ENCODE data around the gene TMTC2.

TMTC2 gene

DNA sequence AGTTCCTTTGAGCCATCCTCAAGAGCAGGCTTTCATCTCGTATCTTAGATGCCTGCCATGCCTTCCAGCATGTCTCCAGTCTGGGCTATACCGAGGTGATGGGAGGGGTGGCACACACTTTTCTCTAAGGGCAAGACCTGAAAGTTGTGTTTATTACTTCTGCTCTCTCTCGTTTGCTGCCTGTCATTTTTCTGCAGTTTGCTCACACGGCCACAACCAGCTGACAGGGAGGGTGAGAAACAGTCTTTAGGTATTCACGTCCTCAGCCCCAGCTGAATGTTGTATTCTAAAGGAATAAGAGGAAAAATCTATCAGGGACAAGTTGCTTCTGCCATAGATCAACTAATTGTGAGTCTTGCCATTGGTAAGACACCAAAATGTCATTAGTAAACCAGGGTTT lies 88.0 kb downstream of the TMTC2 start:
- H3K4me1 ChIP-seq (ENCODE audit: low read depth, poor library complexity, severe bottlenecking), result no peaks in the 10 kb centered on the region

GRCh38 chr12:82780517-82780916 lies 93.8 kb downstream of the TMTC2 start:
- Histone ChIP-seq H3K4me1 (ENCODE audit: low read depth, poor library complexity, severe bottlenecking) (no peaks in the 10 kb centered on the region), H3K9ac (no peak overlapping the region), H3K4me2 (no peak overlapping the region), H4K20me1 (ENCODE audit: insufficient read depth) (no peaks in the 10 kb centered on the region), H2AFZ (ENCODE audit: low read depth) (no peak overlapping the region), H3K27me3 (ENCODE audit: insufficient read depth, low read depth) (no peaks in the 10 kb centered on the region), H3K79me2 (ENCODE audit: insufficient read depth, low read depth) (no peaks in the 10 kb centered on the region), H3K27ac (no peak overlapping the region), H3K36me3 (ENCODE audit: insufficient read depth) (no peaks in the 10 kb centered on the region), H3K4me3 (IDR thresholded peaks at IDR 0.05; ENCODE audit: insufficient read depth, low read depth, low read length) (no peak overlapping the region)
- TF ChIP-seq CTCF (conservative IDR thresholded peaks at IDR 0.05; ENCODE audit: low read depth, low read length), result no peak

More for the DNA sequence above, 88.0 kb downstream of the TMTC2 start:
- no peaks in the 10 kb centered on the region for H3K27me3 ChIP-seq (ENCODE audit: insufficient read depth, low read depth)
- H3K27ac ChIP-seq, result no peak overlapping the region
- H2AFZ ChIP-seq (ENCODE audit: low read depth), result no peak overlapping the region
- H3K4me2 ChIP-seq, result no peak overlapping the region
- no peak for TF ChIP-seq CTCF (conservative IDR thresholded peaks at IDR 0.05; ENCODE audit: low read depth, low read length)
- no peaks in the 10 kb centered on the region for H3K36me3 ChIP-seq (ENCODE audit: insufficient read depth)
- no peak overlapping the region for H3K4me3 ChIP-seq (IDR thresholded peaks at IDR 0.05; ENCODE audit: insufficient read depth, low read depth, low read length)
- no peaks in the 10 kb centered on the region for H3K79me2 ChIP-seq (ENCODE audit: insufficient read depth, low read depth)
- no peaks in the 10 kb centered on the region for H4K20me1 ChIP-seq (ENCODE audit: insufficient read depth)
- H3K9ac ChIP-seq, result no peak overlapping the region

DNA sequence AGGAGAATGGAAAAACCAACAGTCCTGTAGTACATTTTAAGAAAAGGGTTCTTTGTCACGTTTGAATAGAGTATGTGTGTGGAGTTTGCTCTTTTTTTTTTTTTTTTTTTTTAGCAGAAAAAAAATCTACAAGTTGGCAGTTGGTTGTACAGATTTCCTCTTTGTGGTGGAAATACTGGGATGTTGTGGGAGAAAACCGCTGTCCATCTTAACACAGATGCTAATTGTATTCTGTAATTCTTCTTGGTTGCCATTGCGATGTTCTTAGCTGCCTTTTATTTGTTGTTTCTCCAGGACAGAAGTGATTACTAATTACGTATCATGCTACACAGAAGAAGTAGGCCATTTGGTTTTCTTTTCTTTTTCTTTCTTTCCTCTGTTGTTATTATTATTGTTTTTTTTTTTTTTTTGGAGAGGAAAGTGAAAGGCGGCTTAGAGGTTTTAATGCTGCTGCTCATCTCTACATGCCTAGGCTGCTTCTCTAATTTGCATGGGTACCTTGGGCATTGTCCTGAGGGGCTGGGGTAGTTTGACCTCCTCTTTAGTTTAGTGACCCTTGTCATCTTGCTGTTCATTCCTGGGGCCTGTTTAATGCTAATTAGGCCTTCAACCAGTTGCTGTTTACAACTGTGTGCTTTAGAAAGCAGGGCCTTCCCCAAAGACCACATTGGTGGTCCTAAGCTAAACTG lies 94.7 kb downstream of the TMTC2 start:
- no peaks in the 10 kb centered on the region for H3K27me3 ChIP-seq (ENCODE audit: insufficient read depth, low read depth)
- TF ChIP-seq CTCF (conservative IDR thresholded peaks at IDR 0.05; ENCODE audit: low read depth, low read length), result no peak
- no peaks in the 10 kb centered on the region for H4K20me1 ChIP-seq (ENCODE audit: insufficient read depth)
- no peak overlapping the region for H2AFZ ChIP-seq (ENCODE audit: low read depth)
- H3K79me2 ChIP-seq (ENCODE audit: insufficient read depth, low read depth), result no peaks in the 10 kb centered on the region
- no peak overlapping the region for H3K4me3 ChIP-seq (IDR thresholded peaks at IDR 0.05; ENCODE audit: insufficient read depth, low read depth, low read length)
- H3K4me2 ChIP-seq, result no peak overlapping the region
- no peaks in the 10 kb centered on the region for H3K36me3 ChIP-seq (ENCODE audit: insufficient read depth)
- no peaks in the 10 kb centered on the region for H3K4me1 ChIP-seq (ENCODE audit: low read depth, poor library complexity, severe bottlenecking)
- no peak overlapping the region for H3K9ac ChIP-seq
- H3K27ac ChIP-seq, result no peak overlapping the region

GRCh38 chr12:82783435-82783834 lies 96.7 kb downstream of the TMTC2 start:
- no peaks in the 10 kb centered on the region for H3K79me2 ChIP-seq (ENCODE audit: insufficient read depth, low read depth)
- no peak overlapping the region for H2AFZ ChIP-seq (ENCODE audit: low read depth)
- no peaks in the 10 kb centered on the region for H3K4me1 ChIP-seq (ENCODE audit: low read depth, poor library complexity, severe bottlenecking)
- H3K36me3 ChIP-seq (ENCODE audit: insufficient read depth), result no peaks in the 10 kb centered on the region
- H3K27me3 ChIP-seq (ENCODE audit: insufficient read depth, low read depth), result no peaks in the 10 kb centered on the region
- H4K20me1 ChIP-seq (ENCODE audit: insufficient read depth), result no peaks in the 10 kb centered on the region
- no peak overlapping the region for H3K9ac ChIP-seq
- no peak overlapping the region for H3K4me3 ChIP-seq (IDR thresholded peaks at IDR 0.05; ENCODE audit: insufficient read depth, low read depth, low read length)
- no peak for TF ChIP-seq CTCF (conservative IDR thresholded peaks at IDR 0.05; ENCODE audit: low read depth, low read length)
- H3K27ac ChIP-seq, result no peak overlapping the region
- no peak overlapping the region for H3K4me2 ChIP-seq

Data from KMS-11 (cell line).